HepG2 (cell line): ENCODE data around the gene COASY. TPM values are rescaled to one million over a fixed set of nuclear protein-coding genes. Genes with fewer than 3 reads are reported as not detected.

Experiments used
- CREB1 ChIP-seq, 2 experiments: fragments of 450-650 bp in 1 of 2; IDR thresholded peaks; 2 replicates each; pipeline ENCODE4 v1.6.1; 2016 to 2017; ENCODE audit warnings: control low read depth in 1 of 2, mild to moderate bottlenecking in 1 of 2, missing compliant biosample characterization in 1 of 2, missing genetic modification characterization in 1 of 2
- FOXP1 ChIP-seq, 2 experiments: fragments of 450-650 bp in 1 of 2; IDR thresholded peaks; 2 replicates each; pipeline ENCODE4 v1.6.1; 2017 to 2018; ENCODE audit warnings: antibody characterized with exemption in 1 of 2
- GATA4 ChIP-seq: sonication (generic); IDR thresholded peaks from 2 replicates; pipeline ENCODE4 v1.6.1; 2016; ENCODE audit warnings: antibody characterized with exemption, low read depth, borderline replicate concordance
- GLI4 ChIP-seq: sonication (generic); formaldehyde crosslinking; IDR thresholded peaks from 2 replicates; pipeline ENCODE4 v1.5.1; 2020; ENCODE audit warnings: missing genetic modification reagents, mild to moderate bottlenecking, moderate library complexity, borderline replicate concordance
- JDP2 ChIP-seq: sonication (generic); formaldehyde crosslinking; IDR thresholded peaks from 2 replicates; pipeline ENCODE4 v1.8.1; 2022; ENCODE audit warnings: missing genetic modification reagents, borderline replicate concordance
- MAFK ChIP-seq, 2 experiments: IDR thresholded peaks in 1 of 2; conservative IDR thresholded peaks in 1 of 2; 2 replicates each; pipeline ENCODE4 v1.6.1; 2011; ENCODE audit warnings: improper control_type of control experiment in 2 of 2, low read length in 2 of 2
- RXRA ChIP-seq: sonication (generic); formaldehyde crosslinking; IDR thresholded peaks from 2 replicates; pipeline ENCODE4 v1.5.1; 2020; ENCODE audit warnings: missing genetic modification reagents
- TRAFD1 ChIP-seq: sonication (generic); formaldehyde crosslinking; IDR thresholded peaks from 2 replicates; pipeline ENCODE4 v1.5.1; 2020; ENCODE audit warnings: missing genetic modification reagents, mild to moderate bottlenecking, borderline replicate concordance
- ZNF317 ChIP-seq: sonication (generic); formaldehyde crosslinking; IDR thresholded peaks from 2 replicates; pipeline ENCODE4 v1.5.0; 2020; ENCODE audit warnings: mild to moderate bottlenecking, missing genetic modification reagents
- ZNF562 ChIP-seq: sonication (generic); formaldehyde crosslinking; IDR thresholded peaks from 2 replicates; pipeline ENCODE4 v1.8.0; 2022; ENCODE audit warnings: missing genetic modification reagents, borderline replicate concordance
- polyA plus RNA-seq, 8 experiments: library from polyadenylated mRNA; depleted of rRNA in 3 of 8; stranded (reverse) in 7 of 8; unstranded in 1 of 8; fragments of >200 nt; fragmentation: Illumina TruSeq in 4 of 8; extraction: Trizol in 4 of 8; gene quantifications; 2 replicates each; pipeline versions ENCODE4 v1.2.1 to v1.2.3, GENCODE V29; 2011 to 2016; ENCODE audit warnings: low read depth in 4 of 8, missing spikeins in 1 of 8, mixed read lengths in 1 of 8; ENCODE audit not compliant: insufficient read depth in 1 of 8
- total RNA-seq, 5 experiments: library from RNA; depleted of rRNA; stranded (reverse); fragments of >200 nt; fragmentation: Illumina TruSeq; extraction: Trizol; gene quantifications; 2 replicates each; pipeline ENCODE4 v1.2.3, GENCODE V29; 2016; ENCODE audit warnings: low read depth in 1 of 5
- TF ChIP-seq, protein P1 (sequence below): sonication (generic); formaldehyde crosslinking; IDR thresholded peaks from 2 replicates; pipeline ENCODE4 v1.8.1; 2023; ENCODE audit warnings: mild to moderate bottlenecking, missing genetic modification reagents
- TF ChIP-seq, protein P2 (sequence below): sonication (generic); formaldehyde crosslinking; IDR thresholded peaks from 2 replicates; pipeline ENCODE4 v1.4.0; 2020; ENCODE audit warnings: missing genetic modification reagents
- TF ChIP-seq, protein P3 (sequence below): sonication (generic); formaldehyde crosslinking; IDR thresholded peaks from 2 replicates; pipeline ENCODE4 v1.5.0; 2020; ENCODE audit warnings: mild to moderate bottlenecking, low read depth, missing genetic modification reagents, borderline replicate concordance
- TF ChIP-seq, protein P4 (sequence below): sonication (generic); formaldehyde crosslinking; IDR thresholded peaks from 2 replicates; pipeline ENCODE4 v1.8.1; 2023; ENCODE audit warnings: mild to moderate bottlenecking, missing genetic modification reagents, borderline replicate concordance
- TF ChIP-seq, protein P5 (sequence below), 2 experiments: sonication (generic) in 1 of 2; formaldehyde crosslinking in 1 of 2; IDR thresholded peaks; 2 replicates each; pipeline versions ENCODE4 v1.6.1 to v1.9.0; 2014 to 2022; ENCODE audit warnings: antibody characterized with exemption in 1 of 2, borderline replicate concordance in 1 of 2, inconsistent platforms in 1 of 2, low read depth in 1 of 2, missing genetic modification reagents in 1 of 2

Gene COASY
- total and polyA plus RNA-seq, 2 of the 13 experiments (the other 11 are each of a cell fraction or from before 2014, with no cell fraction given): 90.7 to 125 TPM

GRCh38 chr17:42562388-42563142 lies 617 bp downstream of the COASY start (continued):
- TF ChIP-seq TRAFD1 (CRISPR knock-in tag) (0 out of 2 replicates have a peak, but pooled peaks have one; percentile 7), FOXP1 (IDR thresholded peaks at IDR 0.05) (no peak), FOXP1 (CRISPR knock-in tag; IDR thresholded peaks at IDR 0.05) (no peak), RXRA (no peak; the same call in 1 of the 2 replicates), ZNF562 (no peak), MAFK (conservative IDR thresholded peaks at IDR 0.05 in 1 of 2, IDR thresholded peaks at IDR 0.05 in 1 of 2; ENCODE audit: low read length in 2 of 2) (no peak), ZNF317 (CRISPR knock-in tag) (no peak), JDP2 (CRISPR knock-in tag) (no peak), CREB1 (IDR thresholded peaks at IDR 0.05) (0 out of 2 replicates have a peak, but pooled peaks have one; percentile 39), CREB1 (CRISPR knock-in tag; IDR thresholded peaks at IDR 0.05) (no peak), GLI4 (CRISPR knock-in tag) (peak; percentile 95; the same call in 1 of the 2 replicates), GATA4 (no peak)
- TF ChIP-seq, protein P1, sequence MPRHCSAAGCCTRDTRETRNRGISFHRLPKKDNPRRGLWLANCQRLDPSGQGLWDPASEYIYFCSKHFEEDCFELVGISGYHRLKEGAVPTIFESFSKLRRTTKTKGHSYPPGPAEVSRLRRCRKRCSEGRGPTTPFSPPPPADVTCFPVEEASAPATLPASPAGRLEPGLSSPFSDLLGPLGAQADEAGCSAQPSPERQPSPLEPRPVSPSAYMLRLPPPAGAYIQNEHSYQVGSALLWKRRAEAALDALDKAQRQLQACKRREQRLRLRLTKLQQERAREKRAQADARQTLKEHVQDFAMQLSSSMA (CRISPR knock-in tag): no peak
- TF ChIP-seq, protein P2, sequence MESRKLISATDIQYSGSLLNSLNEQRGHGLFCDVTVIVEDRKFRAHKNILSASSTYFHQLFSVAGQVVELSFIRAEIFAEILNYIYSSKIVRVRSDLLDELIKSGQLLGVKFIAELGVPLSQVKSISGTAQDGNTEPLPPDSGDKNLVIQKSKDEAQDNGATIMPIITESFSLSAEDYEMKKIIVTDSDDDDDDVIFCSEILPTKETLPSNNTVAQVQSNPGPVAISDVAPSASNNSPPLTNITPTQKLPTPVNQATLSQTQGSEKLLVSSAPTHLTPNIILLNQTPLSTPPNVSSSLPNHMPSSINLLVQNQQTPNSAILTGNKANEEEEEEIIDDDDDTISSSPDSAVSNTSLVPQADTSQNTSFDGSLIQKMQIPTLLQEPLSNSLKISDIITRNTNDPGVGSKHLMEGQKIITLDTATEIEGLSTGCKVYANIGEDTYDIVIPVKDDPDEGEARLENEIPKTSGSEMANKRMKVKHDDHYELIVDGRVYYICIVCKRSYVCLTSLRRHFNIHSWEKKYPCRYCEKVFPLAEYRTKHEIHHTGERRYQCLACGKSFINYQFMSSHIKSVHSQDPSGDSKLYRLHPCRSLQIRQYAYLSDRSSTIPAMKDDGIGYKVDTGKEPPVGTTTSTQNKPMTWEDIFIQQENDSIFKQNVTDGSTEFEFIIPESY (CRISPR knock-in tag): no peak; the same call in 1 of the 2 replicates
- TF ChIP-seq, protein P3, sequence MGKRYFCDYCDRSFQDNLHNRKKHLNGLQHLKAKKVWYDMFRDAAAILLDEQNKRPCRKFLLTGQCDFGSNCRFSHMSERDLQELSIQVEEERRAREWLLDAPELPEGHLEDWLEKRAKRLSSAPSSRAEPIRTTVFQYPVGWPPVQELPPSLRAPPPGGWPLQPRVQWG: peak; percentile 60; the same call in 1 of the 2 replicates
- TF ChIP-seq, protein P4, sequence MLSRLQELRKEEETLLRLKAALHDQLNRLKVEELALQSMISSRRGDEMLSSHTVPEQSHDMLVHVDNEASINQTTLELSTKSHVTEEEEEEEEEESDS (CRISPR knock-in tag): no peak
- TF ChIP-seq, protein P5, sequence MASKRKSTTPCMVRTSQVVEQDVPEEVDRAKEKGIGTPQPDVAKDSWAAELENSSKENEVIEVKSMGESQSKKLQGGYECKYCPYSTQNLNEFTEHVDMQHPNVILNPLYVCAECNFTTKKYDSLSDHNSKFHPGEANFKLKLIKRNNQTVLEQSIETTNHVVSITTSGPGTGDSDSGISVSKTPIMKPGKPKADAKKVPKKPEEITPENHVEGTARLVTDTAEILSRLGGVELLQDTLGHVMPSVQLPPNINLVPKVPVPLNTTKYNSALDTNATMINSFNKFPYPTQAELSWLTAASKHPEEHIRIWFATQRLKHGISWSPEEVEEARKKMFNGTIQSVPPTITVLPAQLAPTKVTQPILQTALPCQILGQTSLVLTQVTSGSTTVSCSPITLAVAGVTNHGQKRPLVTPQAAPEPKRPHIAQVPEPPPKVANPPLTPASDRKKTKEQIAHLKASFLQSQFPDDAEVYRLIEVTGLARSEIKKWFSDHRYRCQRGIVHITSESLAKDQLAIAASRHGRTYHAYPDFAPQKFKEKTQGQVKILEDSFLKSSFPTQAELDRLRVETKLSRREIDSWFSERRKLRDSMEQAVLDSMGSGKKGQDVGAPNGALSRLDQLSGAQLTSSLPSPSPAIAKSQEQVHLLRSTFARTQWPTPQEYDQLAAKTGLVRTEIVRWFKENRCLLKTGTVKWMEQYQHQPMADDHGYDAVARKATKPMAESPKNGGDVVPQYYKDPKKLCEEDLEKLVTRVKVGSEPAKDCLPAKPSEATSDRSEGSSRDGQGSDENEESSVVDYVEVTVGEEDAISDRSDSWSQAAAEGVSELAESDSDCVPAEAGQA (IDR thresholded peaks at IDR 0.05; ENCODE audit: low read depth): no peak
- TF ChIP-seq, protein P5 (CRISPR knock-in tag; IDR thresholded peaks at IDR 0.05; ENCODE audit: borderline replicate concordance): 0 out of 2 replicates have a peak, but pooled peaks have one; percentile 5
